ENCODE measurements around the gene GPR85. TPM values are rescaled to one million over a fixed set of nuclear protein-coding genes. Genes with fewer than 3 reads are reported as not detected.

GPR85 gene
- total RNA-seq (not detected), total RNA-seq (0 to 0.62 (median 0) reads per million in 172 experiments)
- 0.03 TPM for polyA plus RNA-seq (2013, experiment 1 of 2)
- 0.08 TPM for polyA plus RNA-seq (2013, experiment 2 of 2)

GRCh38 chr7:113086431-113086888 lies at the start of gene GPR85:
Gene GPR85, minus strand, starts transcription at chr7:113086827. Its CDS starts 2,106 bp downstream, at chr7:113084721.
- intact Hi-C loops (cut with DNase I, micrococcal nuclease): no loop called here
- Histone ChIP-seq H3K36me3 (ENCODE audit: insufficient read depth, low read length) (no peaks in the 10 kb centered on the region), H3K27ac (ENCODE audit: low read depth in 1 of 2, low read length in 2 of 2) (no peak within 1 kb of the TSS), H3K4me1 (ENCODE audit: insufficient read depth, low read length) (peaks cover 10% of the 10 kb centered on the region), H3K9me3 (ENCODE audit: control insufficient read depth in 1 of 2, insufficient read depth in 1 of 2, low read length in 2 of 2) (no peaks in the 10 kb centered on the region), H3K27me3 (ENCODE audit: control insufficient read depth in 1 of 2, insufficient read depth in 2 of 2, low read length in 2 of 2) (peaks cover 23 to 63% of the 10 kb centered on the region in 2 experiments), H3K4me3 (ENCODE audit: low read length) (no peak within 1 kb of the TSS)
- ATAC-seq (ENCODE audit: poor library complexity) (peak; percentile 69), DNase-seq (peak in 8 of 14 experiments; percentile 4 to 64 (median 17))
- peaks cover 66% of the 10 kb centered on the region for H3K27me3 Mint-ChIP-seq
- H3K27ac Mint-ChIP-seq: no peak within 1 kb of the TSS
- POLR2A ChIA-PET: no interaction called here
- TF ChIP-seq CTCF (IDR thresholded peaks at IDR 0.05): no peak
- peaks cover 12% of the 10 kb centered on the region for H3K4me1 Mint-ChIP-seq (ENCODE audit: low read depth)
- no peaks in the 10 kb centered on the region for H3K9me3 Mint-ChIP-seq
- H3K36me3 Mint-ChIP-seq (ENCODE audit: low read depth): no peaks in the 10 kb centered on the region
- CTCF ChIA-PET: interaction anchor here (0.6 kb wide), 1 partner anchor 38 kb away, joined by 5 read pairs; no protein-coding TSS in a partner anchor
- peak within 1 kb of the TSS; percentile 39 for H3K4me3 Mint-ChIP-seq

- Mint-ChIP-seq H3K27ac (no peak overlapping the region), H3K9me3 (no peaks in the 10 kb centered on the region), H3K4me3 (no peak overlapping the region), H3K27me3 (peaks cover 10% of the 10 kb centered on the region), H3K4me1 (ENCODE audit: low read depth) (no peaks in the 10 kb centered on the region), H3K36me3 (ENCODE audit: low read depth) (no peaks in the 10 kb centered on the region)
- H3K27me3 ChIP-seq (ENCODE audit: control insufficient read depth in 1 of 2, insufficient read depth in 2 of 2, low read length in 2 of 2): no peaks in the 10 kb centered on the region
- DNase-seq: no peak
- no peak for ATAC-seq (ENCODE audit: poor library complexity)
- no peak overlapping the region for H3K27ac ChIP-seq (ENCODE audit: low read depth in 1 of 2, low read length in 2 of 2)
- H3K4me3 ChIP-seq (ENCODE audit: low read length): no peak overlapping the region
- H3K36me3 ChIP-seq (ENCODE audit: insufficient read depth, low read length): no peaks in the 10 kb centered on the region
- POLR2A ChIA-PET: no interaction called here
- no peak for TF ChIP-seq CTCF (IDR thresholded peaks at IDR 0.05)
- CTCF ChIA-PET: no interaction called here
- H3K4me1 ChIP-seq (ENCODE audit: insufficient read depth, low read length): no peaks in the 10 kb centered on the region
- intact Hi-C loops (cut with DNase I, micrococcal nuclease): no loop called here
- no peaks in the 10 kb centered on the region for H3K9me3 ChIP-seq (ENCODE audit: control insufficient read depth in 1 of 2, insufficient read depth in 1 of 2, low read length in 2 of 2)
Observed at GRCh38 chr7:113134025-113134424, 47.4 kb upstream of the GPR85 start.

- POLR2A ChIA-PET: interaction anchor here (1.1 kb wide), 1 partner anchor 13 kb away, joined by 3 read pairs; the partner anchor contains the start of gene SMIM30
- intact Hi-C loops (cut with DNase I, micrococcal nuclease): no loop called here
- Histone ChIP-seq H3K36me3 (ENCODE audit: insufficient read depth, low read length) (no peaks in the 10 kb centered on the region), H3K4me1 (ENCODE audit: insufficient read depth, low read length) (no peaks in the 10 kb centered on the region), H3K9me3 (ENCODE audit: control insufficient read depth in 1 of 2, insufficient read depth in 1 of 2, low read length in 2 of 2) (no peaks in the 10 kb centered on the region), H3K27ac (ENCODE audit: low read depth in 1 of 2, low read length in 2 of 2) (no peak overlapping the region), H3K4me3 (ENCODE audit: low read length) (no peak overlapping the region), H3K27me3 (ENCODE audit: control insufficient read depth in 1 of 2, insufficient read depth in 2 of 2, low read length in 2 of 2) (no peaks in the 10 kb centered on the region)
- CTCF ChIA-PET: no interaction called here
- TF ChIP-seq CTCF (IDR thresholded peaks at IDR 0.05): no peak
- Mint-ChIP-seq H3K27ac (no peak overlapping the region), H3K9me3 (no peaks in the 10 kb centered on the region), H3K4me3 (no peak overlapping the region), H3K4me1 (ENCODE audit: low read depth) (no peaks in the 10 kb centered on the region), H3K36me3 (ENCODE audit: low read depth) (no peaks in the 10 kb centered on the region), H3K27me3 (peaks cover 10% of the 10 kb centered on the region)
- DNase-seq (no peak), ATAC-seq (ENCODE audit: poor library complexity) (no peak)
Observed at GRCh38 chr7:113131367-113131766, 44.7 kb upstream of the GPR85 start.
